MG63 (cell line): Measurements from ENCODE around the gene PMS2. TPM values are rescaled to one million over a fixed set of nuclear protein-coding genes. Genes with fewer than 3 reads are reported as not detected.
"Not testable (repeated sequence)": the region's sequence is repeated elsewhere in the genome, so short reads cannot be mapped to it uniquely, and the experiment has no call there.

Experiments
- DNase-seq: peaks from one replicate; pipeline ENCODE4 v3.0.0-alpha.2; 2020
- H3K27me3 ChIP-seq: fragments of 250-450 bp; sonication (Bioruptor Pico); 2 replicates; pipeline ENCODE4 v1.5.1; 2020; ENCODE audit warnings: mild to moderate bottlenecking, moderate library complexity
- H3K36me3 ChIP-seq: fragments of 250-450 bp; sonication (Bioruptor Pico); 2 replicates; pipeline ENCODE4 v1.5.1; 2020; ENCODE audit warnings: mild to moderate bottlenecking, moderate library complexity
- H3K4me3 ChIP-seq: fragments of 250-450 bp; sonication (Bioruptor Pico); 2 replicates; pipeline ENCODE4 v1.5.1; 2020; ENCODE audit warnings: mild to moderate bottlenecking, moderate library complexity
- H3K9me3 ChIP-seq: fragments of 250-450 bp; sonication (Bioruptor Pico); 2 replicates; pipeline ENCODE4 v1.5.1; 2020; ENCODE audit warnings: mild to moderate bottlenecking, moderate library complexity
- total RNA-seq: library from RNA; depleted of rRNA; stranded (reverse); fragments of >200 nt; shearing (Covaris generic); gene quantifications from 2 replicates; pipeline ENCODE4 v1.2.3, GENCODE V29; 2014; ENCODE audit warnings: low replicate concordance; rRNA removed

PMS2 gene
- total RNA-seq, 1 experiment from 2014 or later: 11.9 TPM

GRCh38 chr7:5970347-5970911 lies 38.4 kb downstream of the PMS2 start, which contains the start of gene RSPH10B:
TSS of gene RSPH10B (minus strand) at chr7:5970689. CDS start at chr7:5967116, 3,573 bp downstream.
- not testable (repeated sequence) for H3K36me3 ChIP-seq, H3K4me3 ChIP-seq, H3K9me3 ChIP-seq, DNase-seq, H3K27me3 ChIP-seq

GRCh38 chr7:5963810-5964209 lies 45.0 kb downstream of the PMS2 start:
- not testable (repeated sequence) for H3K36me3 ChIP-seq, H3K9me3 ChIP-seq, H3K4me3 ChIP-seq, DNase-seq, H3K27me3 ChIP-seq

- not testable (repeated sequence) for H3K4me3 ChIP-seq, H3K36me3 ChIP-seq, H3K27me3 ChIP-seq, H3K9me3 ChIP-seq, DNase-seq
These were observed 45.6 kb downstream of the PMS2 start for GRCh38 chr7:5963205-5963604.

- H3K27me3 ChIP-seq, DNase-seq, H3K36me3 ChIP-seq, H3K4me3 ChIP-seq, H3K9me3 ChIP-seq: not testable (repeated sequence)
These were observed 73.9 kb downstream of the PMS2 start for GRCh38 chr7:5934945-5935450.

- H3K27me3 ChIP-seq, H3K36me3 ChIP-seq, H3K9me3 ChIP-seq, H3K4me3 ChIP-seq: not testable (repeated sequence)
- DNase-seq: peak; percentile 38
These were observed 76.8 kb downstream of the PMS2 start for GRCh38 chr7:5931905-5932644.

- H3K9me3 ChIP-seq, H3K4me3 ChIP-seq, H3K36me3 ChIP-seq, H3K27me3 ChIP-seq, DNase-seq: not testable (repeated sequence)
These were observed 77.6 kb downstream of the PMS2 start for GRCh38 chr7:5931250-5931649.

- H3K9me3 ChIP-seq, H3K4me3 ChIP-seq, H3K27me3 ChIP-seq, H3K36me3 ChIP-seq, DNase-seq: not testable (repeated sequence)
These were observed 78.6 kb downstream of the PMS2 start for GRCh38 chr7:5930290-5930689.

GRCh38 chr7:5926263-5926870 lies 82.5 kb downstream of the PMS2 start:
- not testable (repeated sequence) for H3K36me3 ChIP-seq, H3K27me3 ChIP-seq, H3K9me3 ChIP-seq, H3K4me3 ChIP-seq, DNase-seq

- H3K9me3 ChIP-seq, H3K4me3 ChIP-seq, H3K36me3 ChIP-seq, H3K27me3 ChIP-seq, DNase-seq: not testable (repeated sequence)
These were observed 84.2 kb downstream of the PMS2 start for GRCh38 chr7:5924630-5925029.

- H3K9me3 ChIP-seq, H3K4me3 ChIP-seq, DNase-seq, H3K36me3 ChIP-seq, H3K27me3 ChIP-seq: not testable (repeated sequence)
These were observed 84.7 kb downstream of the PMS2 start for GRCh38 chr7:5924180-5924579.

Other genes starting within 250 kb of the PMS2 start
- gene RNF216, start 227.4 kb downstream of the PMS2 start, total RNA-seq: 18.0 and 21.1 TPM in 2 replicates
- gene OCM, start 128.3 kb downstream of the PMS2 start, total RNA-seq: not detected in 2 replicates
- gene CCZ1, start 110.3 kb downstream of the PMS2 start, total RNA-seq: 60.6 and 112 TPM in 2 replicates
- not detected in 2 replicates for gene RSPH10B, start 38.4 kb downstream of the PMS2 start, total RNA-seq
- gene AIMP2, start 223 bp upstream of the PMS2 start, total RNA-seq: 88.9 and 121 TPM in 2 replicates
- not detected in 2 replicates for gene ANKRD61, start 22.3 kb upstream of the PMS2 start, total RNA-seq
- gene EIF2AK1, start 50.1 kb upstream of the PMS2 start, total RNA-seq: 35.8 and 43.3 TPM in 2 replicates
- 2.4 and 3.9 TPM in 2 replicates for gene USP42, start 95.9 kb upstream of the PMS2 start, total RNA-seq